NT2/D1 (cell line): ENCODE results near the gene ATXN7L2.

ENCODE experiments used
- SUZ12 ChIP-seq: IDR thresholded peaks from 2 replicates; pipeline ENCODE4 v1.6.1; 2011; ENCODE audit not compliant: insufficient read length, insufficient read depth; ENCODE audit errors: extremely low read depth
- YY1 ChIP-seq: IDR thresholded peaks from 2 replicates; pipeline ENCODE4 v1.6.1; 2011; ENCODE audit not compliant: insufficient read length, insufficient read depth
- ZNF274 ChIP-seq: IDR thresholded peaks from 2 replicates; pipeline ENCODE4 v1.6.1; 2011; ENCODE audit warnings: mild to moderate bottlenecking, low read depth, low read length

- TF ChIP-seq ZNF274 (no peak), SUZ12 (no peak), YY1 (no peak)
Measured at GRCh38 chr1:109490029-109490933, 6.6 kb downstream of the ATXN7L2 start.
